Prostate gland (tissue), 2 donors: ENCODE results near the gene SLCO2B1. TPM values are rescaled to one million over a fixed set of nuclear protein-coding genes. Genes with fewer than 3 reads are reported as not detected.
A peak's percentile ranks its signal among the peaks of the same experiment; 100 is the strongest.

Experiments used
- DNase-seq: peaks from one replicate; pipeline ENCODE4 v3.0.0-alpha.2; 2019; ENCODE audit warnings: low spot score
- H3K27ac ChIP-seq, 2 donors: fragments of 200-600 bp; sonication (generic); 2 replicates each; pipeline ENCODE4 v1.5.1; 2017 to 2019
- H3K27me3 ChIP-seq: fragments of 200-600 bp; sonication (generic); replicated peaks from 2 replicates; pipeline ENCODE4 v1.5.1; 2019; ENCODE audit not compliant: insufficient read depth
- H3K36me3 ChIP-seq, 2 donors: fragments of 200-600 bp; sonication (generic); 1 replicate in 1 of 2; 2 replicates in 1 of 2; pipeline versions ENCODE4 v1.5.1 to v1.8.1; 2017 to 2019
- H3K4me1 ChIP-seq: fragments of 200-600 bp; sonication (generic); replicated peaks from 2 replicates; pipeline ENCODE4 v1.5.1; 2019
- H3K4me3 ChIP-seq, 2 donors: fragments of 200-600 bp; sonication (generic); 2 replicates each; pipeline ENCODE4 v1.5.1; 2017 to 2019
- H3K9me3 ChIP-seq: fragments of 200-600 bp; sonication (generic); 2 replicates; pipeline ENCODE4 v1.5.1; 2017
- CTCF ChIP-seq, 4 experiments: fragments of 200-600 bp in 2 of 4; fragments of 450-650 bp in 2 of 4; sonication (generic) in 2 of 4; IDR thresholded peaks; 1 replicate in 3 of 4; 2 replicates in 1 of 4; pipeline ENCODE4 v1.5.1; 2016 to 2019; ENCODE audit warnings: antibody characterized with exemption in 4 of 4, mild to moderate bottlenecking in 2 of 4, moderate library complexity in 2 of 4
- POLR2A ChIP-seq: fragments of 450-650 bp; IDR thresholded peaks from one replicate; pipeline ENCODE4 v1.6.1; 2016; ENCODE audit warnings: antibody characterized with exemption, mild to moderate bottlenecking
- POLR2AphosphoS5 ChIP-seq: sonication (generic); formaldehyde crosslinking; IDR thresholded peaks from one replicate; pipeline ENCODE4 v1.6.1; 2017; ENCODE audit warnings: antibody characterized with exemption
- WGBS: methylation state at CpG from one replicate; pipeline ENCODE4 v1.1.5; 2018; 5-methylcytosine and 5-hydroxymethylcytosine counted together
- intact Hi-C: fragments of 100-400 bp; cut with DNase I; formaldehyde crosslinking; loops from one replicate; pipeline ENCODE4 v1.14.2; 2022
- total RNA-seq, 2 donors: library from RNA; depleted of rRNA; stranded (reverse); fragments of >200 nt; gene quantifications; one replicate each; pipeline ENCODE4 v1.1.0, GENCODE V29; 2016

The SLCO2B1 gene
- total RNA-seq, 2 donors from 2014 or later = 6.1 to 32.0 TPM

DNA sequence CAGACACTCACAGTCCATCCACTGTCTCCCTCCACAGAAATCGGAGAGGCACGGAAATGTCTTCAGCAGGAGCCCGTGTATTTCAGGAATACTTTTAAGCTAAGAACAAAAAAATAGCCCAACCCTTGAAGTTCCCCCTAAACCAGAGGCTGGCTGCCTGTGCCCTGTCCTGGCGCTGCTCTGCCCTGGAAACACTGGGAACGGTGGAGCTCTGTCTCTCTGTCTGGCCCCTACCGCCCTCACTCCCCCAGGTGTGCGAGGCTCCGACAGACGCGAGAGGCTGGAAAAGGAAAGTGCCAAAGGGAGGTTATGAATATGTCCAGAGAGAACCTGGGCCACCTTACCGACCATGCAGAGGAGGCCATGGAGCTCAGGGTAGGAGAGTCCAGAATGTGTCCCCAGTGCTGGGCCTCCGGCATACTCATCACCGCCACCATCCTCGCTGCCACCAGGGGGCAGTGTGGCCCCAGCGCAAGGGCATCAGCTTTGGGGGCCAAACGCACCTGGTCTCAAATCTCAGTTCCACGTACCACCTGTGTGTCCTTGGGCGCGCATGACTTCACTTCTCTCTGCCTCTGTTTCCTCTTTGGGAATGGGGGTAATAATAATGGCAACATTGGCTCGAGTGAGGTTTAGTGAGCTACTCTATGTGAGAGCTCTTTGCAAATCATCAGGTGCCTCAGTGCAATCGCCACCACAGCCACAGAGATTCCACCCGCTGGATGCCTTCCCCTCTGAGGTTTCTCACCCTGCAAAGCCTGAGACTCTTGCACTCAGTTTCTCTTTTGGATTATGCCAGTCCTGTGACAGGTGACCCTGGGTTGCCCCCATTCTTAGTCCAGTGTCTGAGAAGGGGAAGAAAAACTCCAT is 10.4 kb upstream of the SLCO2B1 start:
- Histone ChIP-seq H3K4me1 (no peaks in the 10 kb centered on the region), H3K27ac (no peak overlapping the region), H3K27me3 (no peaks in the 10 kb centered on the region), H3K4me3 (no peak overlapping the region), H3K36me3 (no peaks in the 10 kb centered on the region), H3K9me3 (no peaks in the 10 kb centered on the region)
- intact Hi-C loops = loop anchor here (1.0 to 10.0 kb wide), 2 partner anchors 108 to 216 kb away; no protein-coding TSS in a partner anchor
- peak; percentile 29 for DNase-seq
- WGBS = 37% methylated on average over 22 of the region's 22 CpGs
- TF ChIP-seq CTCF (IDR thresholded peaks at IDR 0.05) = peak; percentile 67 to 93 (median 87)
- no peak for TF ChIP-seq POLR2AphosphoS5
- TF ChIP-seq POLR2A = no peak

- WGBS = 48% methylated on average over 6 of the region's 6 CpGs
- Histone ChIP-seq H3K27me3 (no peaks in the 10 kb centered on the region), H3K4me1 (no peaks in the 10 kb centered on the region), H3K27ac (no peak overlapping the region), H3K9me3 (no peaks in the 10 kb centered on the region), H3K36me3 (no peaks in the 10 kb centered on the region), H3K4me3 (no peak overlapping the region)
- TF ChIP-seq CTCF (IDR thresholded peaks at IDR 0.05) = no peak
- no peak for TF ChIP-seq POLR2AphosphoS5
- no peak for DNase-seq
- intact Hi-C loops = loop anchor here (10.0 kb wide), 1 partner anchor 216 kb away; no protein-coding TSS in a partner anchor
These were observed 9.7 kb upstream of the SLCO2B1 start for GRCh38 chr11:75141166-75141565.

- TF ChIP-seq POLR2AphosphoS5 (peak; percentile 48), POLR2A (no peak)
- H3K4me3 ChIP-seq = no peak overlapping the region
- H3K27me3 ChIP-seq = no peaks in the 10 kb centered on the region
- WGBS = 54% methylated on average over 10 of the region's 10 CpGs
- intact Hi-C loops = loop anchor here (10.0 kb wide), 1 partner anchor 218 kb away; no protein-coding TSS in a partner anchor
- H3K4me1 ChIP-seq = no peaks in the 10 kb centered on the region
- no peaks in the 10 kb centered on the region for H3K36me3 ChIP-seq
- H3K9me3 ChIP-seq = no peaks in the 10 kb centered on the region
- no peak overlapping the region for H3K27ac ChIP-seq
- DNase-seq = no peak
These were observed 8.0 kb upstream of the SLCO2B1 start for GRCh38 chr11:75142714-75143419.

GRCh38 chr11:75143420-75143731 is 7.5 kb upstream of the SLCO2B1 start:
- 55% methylated on average over 6 of the region's 6 CpGs for WGBS
- H3K36me3 ChIP-seq = no peaks in the 10 kb centered on the region
- H3K27ac ChIP-seq = no peak overlapping the region
- no peak overlapping the region for H3K4me3 ChIP-seq
- no peaks in the 10 kb centered on the region for H3K4me1 ChIP-seq
- no peak for DNase-seq
- intact Hi-C loops = loop anchor here (10.0 kb wide), 1 partner anchor 219 kb away; no protein-coding TSS in a partner anchor
- H3K27me3 ChIP-seq = no peaks in the 10 kb centered on the region
- no peaks in the 10 kb centered on the region for H3K9me3 ChIP-seq
- TF ChIP-seq CTCF (IDR thresholded peaks at IDR 0.05) (no peak), POLR2AphosphoS5 (no peak), POLR2A (no peak)

GRCh38 chr11:75144716-75145014 is 6.2 kb upstream of the SLCO2B1 start:
- TF ChIP-seq POLR2AphosphoS5 (no peak), CTCF (IDR thresholded peaks at IDR 0.05) (no peak), POLR2A (no peak)
- Histone ChIP-seq H3K9me3 (no peaks in the 10 kb centered on the region), H3K4me1 (no peaks in the 10 kb centered on the region), H3K27me3 (no peaks in the 10 kb centered on the region), H3K4me3 (no peak overlapping the region), H3K36me3 (no peaks in the 10 kb centered on the region), H3K27ac (no peak overlapping the region)
- 38% methylated on average over 3 of the region's 3 CpGs for WGBS
- intact Hi-C loops = loop anchor here (2.0 to 10.0 kb wide), 2 partner anchors 60 to 220 kb away; no protein-coding TSS in a partner anchor
- DNase-seq = no peak
